ENCODE data around the gene VIP.

GRCh38 chr6:152769993-152770392 lies 19.4 kb downstream of the VIP start:
- TF ChIP-seq RAD21 (IDR thresholded peaks at IDR 0.05; ENCODE audit: low read length) (no peak), EZH2phosphoT487 (IDR thresholded peaks at IDR 0.05; ENCODE audit: borderline replicate concordance, low read depth) (no peak), CTCF (IDR thresholded peaks at IDR 0.05) (no peak), MEF2A (IDR thresholded peaks at IDR 0.05; ENCODE audit: borderline replicate concordance, low read depth) (no peak), NFIC (IDR thresholded peaks at IDR 0.05; ENCODE audit: borderline replicate concordance) (no peak), POLR2AphosphoS5 (IDR thresholded peaks at IDR 0.05; ENCODE audit: low read depth, low read length) (no peak), ZBTB33 (IDR thresholded peaks at IDR 0.05; ENCODE audit: borderline replicate concordance, low read depth) (no peak), RCOR1 (IDR thresholded peaks at IDR 0.05; ENCODE audit: low read length) (no peak), EP300 (IDR thresholded peaks at IDR 0.05; ENCODE audit: borderline replicate concordance in 1 of 2, low read depth in 1 of 2, low read length in 1 of 2) (no peak), CHD2 (IDR thresholded peaks at IDR 0.05; ENCODE audit: low read length, partially characterized antibody) (no peak), MAX (IDR thresholded peaks at IDR 0.05; ENCODE audit: low read depth) (no peak), RFX5 (IDR thresholded peaks at IDR 0.05; ENCODE audit: low read length) (no peak)
